H9 (cell line): ENCODE results near the gene HLTF. TPM values are rescaled to one million over a fixed set of nuclear protein-coding genes. Genes with fewer than 3 reads are reported as not detected.

Source experiments
- DNase-seq: peaks from one replicate; pipeline ENCODE4 v3.0.0-alpha.2; 2017
- H2AFZ ChIP-seq: one replicate; pipeline ENCODE4 v1.6.1; 2013; ENCODE audit warnings: mild to moderate bottlenecking, low read length, control low read depth, moderate library complexity
- H2AK5ac ChIP-seq: 2 replicates; pipeline ENCODE4 v1.6.1; 2013; ENCODE audit warnings: low read length, control low read depth, mixed read lengths; ENCODE audit not compliant: insufficient read length
- H2BK120ac ChIP-seq: one replicate; pipeline ENCODE4 v1.6.1; 2013; ENCODE audit warnings: low read depth, mild to moderate bottlenecking, low read length, control low read depth, inconsistent platforms; ENCODE audit not compliant: poor library complexity, severe bottlenecking
- H2BK12ac ChIP-seq: 2 replicates; pipeline ENCODE4 v1.6.1; 2013; ENCODE audit warnings: low read length, control low read depth, mixed read lengths, low read depth; ENCODE audit not compliant: insufficient read length
- H2BK15ac ChIP-seq: 2 replicates; pipeline ENCODE4 v1.6.1; 2013; ENCODE audit warnings: low read depth, low read length, control low read depth
- H2BK20ac ChIP-seq: one replicate; pipeline ENCODE4 v1.6.1; 2013; ENCODE audit warnings: low read depth, mild to moderate bottlenecking, low read length, control low read depth, inconsistent platforms; ENCODE audit not compliant: poor library complexity, severe bottlenecking
- H2BK5ac ChIP-seq: 2 replicates; pipeline ENCODE4 v1.6.1; 2013; ENCODE audit warnings: low read length, control low read depth, mixed read lengths; ENCODE audit not compliant: insufficient read length
- H3K14ac ChIP-seq: 2 replicates; pipeline ENCODE4 v1.6.1; 2013; ENCODE audit warnings: low read length, control low read depth; ENCODE audit not compliant: insufficient read depth
- H3K18ac ChIP-seq: 2 replicates; pipeline ENCODE4 v1.6.1; 2013; ENCODE audit warnings: low read depth, mild to moderate bottlenecking, mixed read lengths, low read length, control low read depth; ENCODE audit not compliant: insufficient read length
- H3K23ac ChIP-seq: 2 replicates; pipeline ENCODE4 v1.6.1; 2013; ENCODE audit warnings: low read length, control low read depth, mixed read lengths, low read depth; ENCODE audit not compliant: insufficient read length
- H3K23me2 ChIP-seq: 2 replicates; pipeline ENCODE4 v1.6.1; 2013; ENCODE audit warnings: low read depth, mild to moderate bottlenecking, mixed read lengths, low read length, control low read depth; ENCODE audit not compliant: insufficient read length, poor library complexity, severe bottlenecking
- H3K27ac ChIP-seq: 2 replicates; pipeline ENCODE4 v1.5.1; 2013; ENCODE audit warnings: low read length, control low read depth, mixed read lengths, low read depth; ENCODE audit not compliant: insufficient read length
- H3K27me3 ChIP-seq: 2 replicates; pipeline ENCODE4 v1.6.1; 2013; ENCODE audit warnings: low read length, control low read depth, inconsistent platforms; ENCODE audit not compliant: insufficient read depth
- H3K4ac ChIP-seq: 2 replicates; pipeline ENCODE4 v1.6.1; 2013; ENCODE audit warnings: low read depth, mild to moderate bottlenecking, control low read depth, inconsistent platforms, low read length, moderate library complexity
- H3K4me1 ChIP-seq: 2 replicates; pipeline ENCODE4 v1.6.1; 2013; ENCODE audit warnings: low read length, control low read depth, inconsistent platforms; ENCODE audit not compliant: insufficient read depth
- H3K4me2 ChIP-seq: 2 replicates; pipeline ENCODE4 v1.6.1; 2013; ENCODE audit warnings: low read length, control low read depth, mixed read lengths; ENCODE audit not compliant: insufficient read length, insufficient read depth
- H3K56ac ChIP-seq: 2 replicates; pipeline ENCODE4 v1.6.1; 2013; ENCODE audit warnings: low read depth, mild to moderate bottlenecking, mixed read lengths, low read length, control low read depth; ENCODE audit not compliant: insufficient read length
- H3K79me1 ChIP-seq: 2 replicates; pipeline ENCODE4 v1.6.1; 2013; ENCODE audit warnings: low read depth, mild to moderate bottlenecking, moderate library complexity, low read length, control low read depth, inconsistent platforms; ENCODE audit not compliant: insufficient read depth, poor library complexity, severe bottlenecking
- H3K79me2 ChIP-seq: 2 replicates; pipeline ENCODE4 v1.6.1; 2013; ENCODE audit warnings: low read length, control low read depth, inconsistent platforms; ENCODE audit not compliant: insufficient read depth
- H3K9ac ChIP-seq: 2 replicates; pipeline ENCODE4 v1.6.1; 2013; ENCODE audit warnings: low read length, control low read depth, mixed read lengths; ENCODE audit not compliant: insufficient read length; ENCODE audit errors: extremely low read depth
- H3K9me3 ChIP-seq: one replicate; pipeline ENCODE4 v1.6.1; 2013; ENCODE audit warnings: low read depth, low read length, inconsistent platforms; ENCODE audit not compliant: control insufficient read depth
- H3T11ph ChIP-seq: one replicate; pipeline ENCODE4 v1.6.1; 2013; ENCODE audit warnings: mild to moderate bottlenecking, low read length, control low read depth, inconsistent platforms
- H4K20me1 ChIP-seq: one replicate; pipeline ENCODE4 v1.6.1; 2013; ENCODE audit not compliant: control insufficient read depth, insufficient read length, insufficient read depth
- H4K5ac ChIP-seq: 2 replicates; pipeline ENCODE4 v1.6.1; 2013; ENCODE audit warnings: low read depth, mild to moderate bottlenecking, mixed read lengths, low read length, control low read depth; ENCODE audit not compliant: insufficient read length
- H4K8ac ChIP-seq: replicated peaks from 2 replicates; pipeline ENCODE4 v1.6.1; 2013; ENCODE audit warnings: low read length, control low read depth, mixed read lengths, low read depth; ENCODE audit not compliant: insufficient read length
- H4K91ac ChIP-seq: 2 replicates; pipeline ENCODE4 v1.6.1; 2013; ENCODE audit warnings: low read depth, mild to moderate bottlenecking, moderate library complexity, mixed read lengths, low read length, control low read depth; ENCODE audit not compliant: insufficient read length
- H3K27ac Mint-ChIP-seq, 3 experiments: 2 replicates in 2 of 3; 3 replicates in 1 of 3; pipeline ENCODE4 v1.8.0; 2020 to 2021; ENCODE audit warnings: mixed read lengths in 3 of 3, mild to moderate bottlenecking in 1 of 3, moderate library complexity in 1 of 3
- H3K27me3 Mint-ChIP-seq: 2 replicates; pipeline ENCODE4 v1.8.0; 2021; ENCODE audit warnings: low read depth, mild to moderate bottlenecking, moderate library complexity, mixed read lengths
- H3K36me3 Mint-ChIP-seq, 3 experiments: 2 replicates in 2 of 3; 3 replicates in 1 of 3; pipeline ENCODE4 v1.8.0; 2020 to 2021; ENCODE audit warnings: low read depth in 3 of 3, mixed read lengths in 3 of 3; ENCODE audit not compliant: insufficient read depth in 1 of 3
- H3K4me1 Mint-ChIP-seq, 2 experiments: 2 replicates each; pipeline ENCODE4 v1.8.0; 2020; ENCODE audit warnings: mixed read lengths in 2 of 2
- H3K4me3 Mint-ChIP-seq, 2 experiments: 2 replicates in 1 of 2; 3 replicates in 1 of 2; pipeline ENCODE4 v1.8.0; 2020 to 2021; ENCODE audit warnings: mild to moderate bottlenecking in 2 of 2, mixed read lengths in 2 of 2, moderate library complexity in 1 of 2
- H3K9me3 Mint-ChIP-seq, 2 experiments: 2 replicates in 1 of 2; 3 replicates in 1 of 2; pipeline ENCODE4 v1.8.0; 2020; ENCODE audit warnings: mild to moderate bottlenecking in 2 of 2, mixed read lengths in 2 of 2, moderate library complexity in 1 of 2
- CTCF ChIP-seq: fragments of 200-600 bp; sonication (generic); conservative IDR thresholded peaks from 3 replicates; pipeline ENCODE4 v1.8.0; 2021; ENCODE audit warnings: antibody characterized with exemption, mild to moderate bottlenecking
- WGBS: extraction: QIAGEN DNeasy Blood & Tissue Kit; methylation state at CpG from one replicate; pipeline ENCODE4 v1.1.7; 2013; ENCODE audit warnings: missing lambda C conversion rate, low lambda C conversion rate, mixed read lengths; ENCODE audit not compliant: insufficient read length; ENCODE audit errors: extremely low coverage; 5-methylcytosine and 5-hydroxymethylcytosine counted together
- total RNA-seq: library from RNA; stranded (reverse); gene quantifications from 2 replicates; pipeline ENCODE4 v1.2.1, GENCODE V29; 2021

Gene HLTF
- total RNA-seq, 1 experiment from 2014 or later: 41.5 TPM

DNA sequence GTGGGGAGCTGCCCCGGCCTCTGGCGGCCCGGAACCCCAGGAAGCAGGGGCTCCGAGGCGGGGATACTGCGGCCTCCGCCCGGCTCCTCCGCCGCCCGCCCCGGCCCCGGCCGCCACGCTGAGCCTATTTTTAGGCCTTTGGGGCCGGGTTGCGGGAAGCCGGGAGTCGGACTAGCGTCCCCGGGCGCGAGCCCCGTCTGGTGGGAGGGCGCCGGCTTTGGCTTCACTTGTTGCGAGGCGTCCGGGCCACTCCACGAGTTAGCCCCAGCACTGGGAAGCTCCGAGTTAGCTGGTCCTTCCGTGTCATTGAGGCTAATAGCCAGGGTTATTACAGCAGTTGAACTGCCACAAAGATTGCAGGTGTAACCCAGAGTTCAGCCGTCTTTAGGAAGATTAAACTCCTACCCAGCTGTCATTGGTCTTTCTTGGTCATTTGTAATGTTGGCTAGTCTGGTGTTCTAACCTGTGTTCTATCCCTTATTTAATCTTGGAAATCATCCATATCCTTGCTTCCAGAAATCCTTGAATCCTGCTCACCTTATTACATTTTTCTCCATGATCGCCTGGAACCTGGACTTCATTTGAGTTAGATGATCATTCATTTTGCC, 94.2 kb downstream of the HLTF start:
- Histone ChIP-seq H2BK5ac (no peak overlapping the region), H3K14ac (peak overlapping the region; percentile 34; the same call in 1 of the 2 replicates), H3K27ac (no peak overlapping the region), H4K5ac (no peak overlapping the region), H3K79me1 (no peaks in the 10 kb centered on the region), H3K4me2 (peak overlapping the region; percentile 41), H3K23me2 (peaks cover 4% of the 10 kb centered on the region), H3K18ac (no peak overlapping the region), H3K9me3 (no peaks in the 10 kb centered on the region), H3K23ac (no peak overlapping the region), H3K27me3 (no peaks in the 10 kb centered on the region; the same call in 1 of the 2 replicates), H2BK120ac (no peak overlapping the region), H2AFZ (no peak overlapping the region), H3K56ac (no peak overlapping the region), H2AK5ac (no peak overlapping the region), H2BK20ac (no peak overlapping the region), H3K4me1 (peaks cover 3% of the 10 kb centered on the region), H4K91ac (no peak overlapping the region), H4K20me1 (no peaks in the 10 kb centered on the region), H3K79me2 (peaks cover 2% of the 10 kb centered on the region; the same call in 1 of the 2 replicates), H3T11ph (no peak overlapping the region), H4K8ac (no peak overlapping the region), H3K9ac (no peak overlapping the region), H2BK15ac (no peak overlapping the region), H3K4ac (no peak overlapping the region), H2BK12ac (no peak overlapping the region)
- DNase-seq: peak; percentile 44
- peak overlapping the region; percentile 70 to 77 for H3K4me3 Mint-ChIP-seq
- H3K27ac Mint-ChIP-seq: no peak overlapping the region
- H3K9me3 Mint-ChIP-seq: no peaks in the 10 kb centered on the region
- peaks cover 18% of the 10 kb centered on the region for H3K27me3 Mint-ChIP-seq
- H3K4me1 Mint-ChIP-seq: peaks cover 19 to 24% of the 10 kb centered on the region in 2 experiments
- WGBS: no CpG with 5 or more reads among the region's 34 CpGs
- H3K36me3 Mint-ChIP-seq: peaks cover 2 to 22% (median 20%) of the 10 kb centered on the region in 3 experiments; a peak in 5 of 7 replicates
- no peak for TF ChIP-seq CTCF
